K562 (cell line): ENCODE results near the gene METTL25B. TPM values are rescaled to one million over a fixed set of nuclear protein-coding genes. Genes with fewer than 3 reads are reported as not detected.

Experiments
- ASH1L ChIP-seq: fragments of 450-650 bp; IDR thresholded peaks from 2 replicates; pipeline ENCODE4 v1.6.1; 2018; ENCODE audit warnings: borderline replicate concordance, mild to moderate bottlenecking, low read depth; ENCODE audit not compliant: partially characterized antibody
- CXXC5 ChIP-seq: fragments of 250-450 bp; sonication (Bioruptor Pico); IDR thresholded peaks from 2 replicates; pipeline ENCODE4 v1.8.0; 2022; ENCODE audit warnings: inconsistent platforms, mild to moderate bottlenecking, moderate library complexity
- DNMT1 ChIP-seq: fragments of 450-650 bp; IDR thresholded peaks from 2 replicates; pipeline ENCODE4 v1.6.1; 2016; ENCODE audit warnings: antibody characterized with exemption, mild to moderate bottlenecking
- ESRRA ChIP-seq: fragments of 450-650 bp; IDR thresholded peaks from 2 replicates; pipeline ENCODE4 v1.6.1; 2014; ENCODE audit warnings: low read depth, mild to moderate bottlenecking, moderate library complexity, borderline replicate concordance
- HMG20B ChIP-seq: fragments of 250-450 bp; sonication (Bioruptor Pico); IDR thresholded peaks from 2 replicates; pipeline ENCODE4 v1.5.0; 2021; ENCODE audit warnings: mild to moderate bottlenecking
- IRF1 ChIP-seq: sonication (generic); formaldehyde crosslinking; IDR thresholded peaks from 2 replicates; pipeline ENCODE4 v1.8.0; 2022; ENCODE audit warnings: missing genetic modification reagents, mild to moderate bottlenecking, borderline replicate concordance
- MAFK ChIP-seq: IDR thresholded peaks from 2 replicates; pipeline ENCODE4 v1.6.1; 2011; ENCODE audit warnings: low read length, improper control_type of control experiment
- MEIS2 ChIP-seq: fragments of 450-650 bp; IDR thresholded peaks from 2 replicates; pipeline ENCODE4 v1.6.1; 2014; ENCODE audit warnings: mild to moderate bottlenecking; ENCODE audit not compliant: partially characterized antibody
- MLLT1 ChIP-seq, 2 experiments: fragments of 450-650 bp; IDR thresholded peaks; 2 replicates each; pipeline ENCODE4 v1.6.1; 2016
- NCOA2 ChIP-seq, 2 experiments: fragments of 450-650 bp; IDR thresholded peaks; 2 replicates each; pipeline ENCODE4 v1.6.1; 2018; ENCODE audit warnings: mild to moderate bottlenecking in 2 of 2, moderate library complexity in 1 of 2; ENCODE audit not compliant: partially characterized antibody in 2 of 2
- PHB2 ChIP-seq: fragments of 450-650 bp; IDR thresholded peaks from 2 replicates; pipeline ENCODE4 v1.6.1; 2017; ENCODE audit warnings: low read depth
- SMC3 ChIP-seq: conservative IDR thresholded peaks from 2 replicates; pipeline ENCODE4 v1.6.1; 2011; ENCODE audit warnings: low read depth, low read length, improper control_type of control experiment; ENCODE audit not compliant: insufficient read depth
- SNIP1 ChIP-seq: fragments of 450-650 bp; IDR thresholded peaks from 2 replicates; pipeline ENCODE4 v1.7.1; 2017; ENCODE audit warnings: low read depth, mild to moderate bottlenecking
- SREBF1 ChIP-seq: fragments of 150-350 bp; IDR thresholded peaks from 2 replicates; pipeline ENCODE4 v1.6.1; 2014; ENCODE audit warnings: antibody characterized with exemption, low read depth, low read length, borderline replicate concordance
- SRF ChIP-seq, 2 experiments: fragments of 250-450, 450-650 bp in 1 of 2; sonication (Bioruptor Pico) in 1 of 2; sonication (generic) in 1 of 2; formaldehyde crosslinking; IDR thresholded peaks; 2 replicates each; pipeline versions ENCODE4 v1.5.0 to v1.5.1; 2020 to 2022; ENCODE audit warnings: mild to moderate bottlenecking in 1 of 2, missing genetic modification reagents in 1 of 2
- TFAP4 ChIP-seq: sonication (generic); formaldehyde crosslinking; IDR thresholded peaks from 2 replicates; pipeline ENCODE4 v1.8.0; 2022; ENCODE audit warnings: missing genetic modification reagents, mild to moderate bottlenecking, moderate library complexity, borderline replicate concordance
- THRAP3 ChIP-seq: fragments of 450-650 bp; IDR thresholded peaks from 2 replicates; pipeline ENCODE4 v1.6.1; 2016; ENCODE audit warnings: mild to moderate bottlenecking, inconsistent platforms, borderline replicate concordance
- U2AF2 ChIP-seq: fragments of 200-400 bp; formaldehyde crosslinking; optimal IDR thresholded peaks from 2 replicates; pipeline ENCODE3; 2017; ENCODE audit warnings: low read depth, mild to moderate bottlenecking, low read length
- ZNF174 ChIP-seq: fragments of 250-450 bp; sonication (Bioruptor Pico); IDR thresholded peaks from 2 replicates; pipeline ENCODE4 v1.4.0; 2020; ENCODE audit warnings: mild to moderate bottlenecking
- ZNF175 ChIP-seq: fragments of 200-800 bp; sonication (Bioruptor generic); IDR thresholded peaks from 2 replicates; pipeline ENCODE4 v1.6.1; 2016; ENCODE audit warnings: low read depth, mild to moderate bottlenecking, missing genetic modification characterization, missing compliant biosample characterization
- ZNF224 ChIP-seq: sonication (generic); formaldehyde crosslinking; IDR thresholded peaks from 2 replicates; pipeline ENCODE4 v1.8.0; 2022; ENCODE audit warnings: mild to moderate bottlenecking, missing genetic modification reagents
- ZNF239 ChIP-seq: fragments of 250-450 bp; sonication (Bioruptor Pico); IDR thresholded peaks from 2 replicates; pipeline ENCODE4 v1.4.0; 2020; ENCODE audit warnings: mild to moderate bottlenecking
- ZNF584 ChIP-seq: fragments of 200-800 bp; sonication (Bioruptor generic); IDR thresholded peaks from 2 replicates; pipeline ENCODE4 v1.6.1; 2016; ENCODE audit warnings: low read depth, mild to moderate bottlenecking, missing genetic modification characterization, missing compliant biosample characterization
- ZNF699 ChIP-seq: fragments of 250-450 bp; sonication (Bioruptor Pico); IDR thresholded peaks from 2 replicates; pipeline ENCODE4 v1.8.0; 2021; ENCODE audit warnings: mild to moderate bottlenecking, moderate library complexity; ENCODE audit not compliant: insufficient replicate concordance
- polyA plus RNA-seq, 8 experiments: library from polyadenylated mRNA; depleted of rRNA in 4 of 8; stranded (reverse) in 5 of 8; unstranded in 3 of 8; fragments of >200 nt; fragmentation: Nextera tagmentation in 2 of 8; fragmentation: Illumina TruSeq in 1 of 8; extraction: Ambion mirVana in 2 of 8; extraction: Trizol in 1 of 8; gene quantifications; 2 replicates each; pipeline versions ENCODE4 v1.2.1 to v1.2.3, GENCODE V29; 2011 to 2014; ENCODE audit warnings: inconsistent platforms in 1 of 8, missing spikeins in 1 of 8
- total RNA-seq, 7 experiments: library from RNA; depleted of rRNA in 6 of 7; stranded (reverse); fragments of >200 nt in 6 of 7; fragmentation: Illumina TruSeq in 2 of 7; extraction: Trizol in 2 of 7; gene quantifications; 2 replicates each; pipeline versions ENCODE4 v1.2.1 to v1.2.3, GENCODE V29; 2011 to 2021; ENCODE audit warnings: low replicate concordance in 1 of 7
- TF ChIP-seq, protein P1 (sequence below): fragments of 250-450 bp; sonication (Bioruptor Pico); IDR thresholded peaks from 2 replicates; pipeline ENCODE4 v1.8.0; 2022; ENCODE audit warnings: inconsistent platforms, mild to moderate bottlenecking, moderate library complexity, borderline replicate concordance

The METTL25B gene
- total and polyA plus RNA-seq, 9 of the 15 experiments (the other 6 are each of a cell fraction or from before 2014, with no cell fraction given): 7.7 to 48.3 (median 33.1) TPM

DNA sequence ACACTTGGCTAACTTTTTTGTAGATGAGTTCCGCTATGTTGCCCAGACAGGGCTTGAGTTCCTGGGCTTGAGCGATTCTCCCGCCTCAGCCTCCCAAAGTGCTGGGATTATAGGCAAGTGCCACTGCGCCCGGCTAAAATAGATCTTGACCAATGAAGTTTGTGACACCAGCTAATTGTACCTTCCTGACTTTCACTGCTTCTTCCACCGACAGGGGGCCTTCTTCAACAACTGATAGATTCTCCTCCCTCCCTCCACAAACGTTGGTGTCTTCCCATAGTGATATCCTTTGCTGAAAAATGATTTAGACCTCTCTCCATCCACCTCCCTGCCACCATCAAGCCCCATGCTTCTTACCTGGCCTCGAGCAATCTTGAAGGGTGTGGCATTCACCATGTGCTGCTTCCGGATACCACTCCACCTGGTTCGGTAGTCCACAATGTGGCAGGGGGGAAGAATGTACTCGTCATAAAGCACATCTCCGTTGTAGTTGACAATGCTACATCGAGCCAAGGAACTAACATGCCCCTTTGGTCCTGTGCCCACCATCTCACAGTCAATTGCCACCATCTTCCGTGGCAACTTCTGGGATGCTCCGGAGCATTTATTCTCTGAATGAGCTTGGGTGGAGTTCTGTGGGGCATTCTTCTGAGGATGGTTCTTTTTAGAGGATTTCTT lies 1.6 kb upstream of the METTL25B start (continued):
- TF ChIP-seq ESRRA: no peak
- TF ChIP-seq ZNF699 (CRISPR knock-in tag): no peak
- TF ChIP-seq ASH1L: no peak
- TF ChIP-seq NCOA2 (IDR thresholded peaks at IDR 0.05; ENCODE audit: partially characterized antibody in 2 of 2): no peak
- TF ChIP-seq ZNF174 (CRISPR knock-in tag): no peak
- TF ChIP-seq PHB2: no peak
- no peak for TF ChIP-seq ZNF175 (CRISPR knock-in tag)
- TF ChIP-seq IRF1 (CRISPR knock-in tag): no peak
- TF ChIP-seq MEIS2: peak; percentile 44
- TF ChIP-seq MAFK: no peak
- TF ChIP-seq, protein P1, sequence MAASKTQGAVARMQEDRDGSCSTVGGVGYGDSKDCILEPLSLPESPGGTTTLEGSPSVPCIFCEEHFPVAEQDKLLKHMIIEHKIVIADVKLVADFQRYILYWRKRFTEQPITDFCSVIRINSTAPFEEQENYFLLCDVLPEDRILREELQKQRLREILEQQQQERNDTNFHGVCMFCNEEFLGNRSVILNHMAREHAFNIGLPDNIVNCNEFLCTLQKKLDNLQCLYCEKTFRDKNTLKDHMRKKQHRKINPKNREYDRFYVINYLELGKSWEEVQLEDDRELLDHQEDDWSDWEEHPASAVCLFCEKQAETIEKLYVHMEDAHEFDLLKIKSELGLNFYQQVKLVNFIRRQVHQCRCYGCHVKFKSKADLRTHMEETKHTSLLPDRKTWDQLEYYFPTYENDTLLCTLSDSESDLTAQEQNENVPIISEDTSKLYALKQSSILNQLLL (CRISPR knock-in tag): no peak
- no peak for TF ChIP-seq SREBF1
- TF ChIP-seq ZNF224 (CRISPR knock-in tag): no peak
- TF ChIP-seq TFAP4 (CRISPR knock-in tag): no peak
- TF ChIP-seq U2AF2: no peak
- TF ChIP-seq SRF (CRISPR knock-in tag; IDR thresholded peaks at IDR 0.05): 0 out of 4 replicates have a peak, but pooled peaks of 1 of the 2 experiments have one; percentile 33
- TF ChIP-seq MLLT1 (IDR thresholded peaks at IDR 0.05): peak in 1 of 2 experiments; percentile 46; a peak in 1 of 4 replicates
- TF ChIP-seq THRAP3: no peak
- peak; percentile 87 for TF ChIP-seq SMC3
- TF ChIP-seq SNIP1: no peak
- TF ChIP-seq ZNF584 (CRISPR knock-in tag): no peak
- 0 out of 2 replicates have a peak, but pooled peaks have one; percentile 15 for TF ChIP-seq CXXC5 (CRISPR knock-in tag)
- no peak for TF ChIP-seq HMG20B (CRISPR knock-in tag)
- TF ChIP-seq DNMT1: no peak
- no peak for TF ChIP-seq ZNF239 (CRISPR knock-in tag)
